LNCaP clone FGC (cell line): Measurements from ENCODE around the gene LRRK1.

ENCODE experiments used
- DNase-seq: peaks from one replicate; pipeline ENCODE4 v3.0.0-alpha.2; 2011; ENCODE audit warnings: low read depth
- H3K4me3 ChIP-seq: 2 replicates; pipeline ENCODE4 v1.5.1; 2011; ENCODE audit warnings: mild to moderate bottlenecking, low read depth, low read length, control low read depth
- CTCF ChIP-seq: IDR thresholded peaks from 2 replicates; pipeline ENCODE4 v1.5.1; 2012; ENCODE audit warnings: mild to moderate bottlenecking; ENCODE audit not compliant: control insufficient read depth, insufficient read depth; ENCODE audit errors: extremely low read depth

Gene LRRK1

GRCh38 chr15:101014921-101015841 lies 96.0 kb downstream of the LRRK1 start:
- peak; percentile 21 for DNase-seq
- H3K4me3 ChIP-seq = no peak overlapping the region
- TF ChIP-seq CTCF = peak; percentile 92

- no peak for TF ChIP-seq CTCF
- no peak overlapping the region for H3K4me3 ChIP-seq
- no peak for DNase-seq
These were observed 97.4 kb downstream of the LRRK1 start for GRCh38 chr15:101016581-101016980.

GRCh38 chr15:101017093-101017754 lies 98.1 kb downstream of the LRRK1 start:
- TF ChIP-seq CTCF = 0 out of 2 replicates have a peak, but pooled peaks have one; percentile 17
- DNase-seq = no peak
- no peak overlapping the region for H3K4me3 ChIP-seq

- H3K4me3 ChIP-seq = no peak overlapping the region
- no peak for TF ChIP-seq CTCF
- no peak for DNase-seq
These were observed 98.9 kb downstream of the LRRK1 start for GRCh38 chr15:101018016-101018415.

- no peak for DNase-seq
- TF ChIP-seq CTCF = no peak
- H3K4me3 ChIP-seq = no peak overlapping the region
These were observed 99.3 kb downstream of the LRRK1 start for GRCh38 chr15:101018450-101018849.

- DNase-seq = no peak
- no peak overlapping the region for H3K4me3 ChIP-seq
- TF ChIP-seq CTCF = no peak
These were observed 100.3 kb downstream of the LRRK1 start for GRCh38 chr15:101019366-101019896.
